ENCODE measurements around the gene ASCL4.
"Not testable (repeated sequence)": the region's sequence is repeated elsewhere in the genome, so short reads cannot be mapped to it uniquely, and the experiment has no call there.

The ASCL4 gene, protein sequence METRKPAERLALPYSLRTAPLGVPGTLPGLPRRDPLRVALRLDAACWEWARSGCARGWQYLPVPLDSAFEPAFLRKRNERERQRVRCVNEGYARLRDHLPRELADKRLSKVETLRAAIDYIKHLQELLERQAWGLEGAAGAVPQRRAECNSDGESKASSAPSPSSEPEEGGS

DNA sequence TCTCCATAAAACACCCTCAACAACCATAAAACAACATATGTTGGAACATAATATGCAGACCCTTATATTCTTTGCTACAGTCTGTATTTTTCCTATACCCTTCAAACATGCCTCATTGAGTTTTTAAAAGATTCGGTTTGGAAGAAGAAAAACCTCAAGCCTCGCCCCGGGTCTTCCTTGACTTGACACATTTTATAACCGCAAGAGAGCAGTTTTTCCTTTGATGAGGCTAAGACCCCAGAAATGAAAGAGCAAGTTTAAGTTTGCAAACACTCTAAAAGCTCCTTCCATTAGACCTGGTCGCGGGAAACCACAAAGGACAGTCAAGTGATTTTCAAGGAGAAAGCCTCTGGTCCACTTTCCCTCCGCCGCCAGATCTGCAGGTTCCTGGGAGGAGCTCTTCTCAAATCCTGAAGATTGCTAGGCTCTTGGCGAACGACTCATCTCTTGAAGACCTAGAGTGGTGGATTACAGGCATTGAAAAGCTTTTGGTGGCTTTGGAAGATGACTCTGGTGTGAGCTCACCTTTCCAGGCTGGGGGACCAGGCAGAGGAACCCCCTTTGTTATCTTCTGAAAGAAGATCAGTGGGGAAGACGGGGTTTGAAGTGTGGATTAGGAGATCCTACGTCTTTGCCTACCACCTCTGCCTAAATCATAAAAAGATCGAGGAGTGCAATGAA is at the start of gene ASCL4:
TSS of gene ASCL4 (plus strand) at position 356 of the 681 bp plus-strand sequence. CDS start 515 bp downstream, outside the sequence.
- no peak for FAIRE-seq

DNA sequence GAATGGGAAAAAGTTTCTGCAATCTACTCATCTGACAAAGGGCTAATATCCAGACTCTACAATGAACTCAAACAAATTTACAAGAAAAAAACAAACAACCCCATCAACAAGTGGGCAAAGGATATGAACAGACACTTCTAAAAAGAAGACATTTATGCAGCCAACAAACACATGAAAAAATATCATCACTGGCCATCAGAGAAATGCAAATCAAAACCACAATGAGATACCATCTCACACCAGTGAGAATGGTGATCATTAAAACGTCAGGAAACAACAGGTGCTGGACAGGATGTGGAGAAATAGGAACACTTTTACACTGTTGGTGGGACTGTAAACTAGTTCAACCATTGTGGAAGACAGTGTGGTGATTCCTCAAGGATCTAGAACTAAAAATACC is 47.2 kb upstream of the ASCL4 start:
- not testable (repeated sequence) for FAIRE-seq

DNA sequence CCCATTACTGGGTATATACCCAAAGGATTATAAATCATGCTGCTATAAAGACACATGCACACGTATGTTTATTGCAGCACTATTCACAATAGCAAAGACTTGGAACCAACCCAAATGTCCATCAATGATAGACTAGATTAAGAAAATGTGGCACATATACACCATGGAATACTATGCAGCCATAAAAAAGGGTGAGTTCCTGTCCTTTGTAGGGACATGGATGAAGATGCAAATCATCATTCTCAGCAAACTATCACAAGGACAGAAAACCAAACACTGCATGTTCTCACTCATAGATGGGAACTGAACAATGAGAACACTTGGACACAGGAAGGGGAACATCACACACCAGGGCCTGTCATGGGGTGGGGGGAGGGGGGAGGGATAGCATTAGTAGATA is 46.8 kb upstream of the ASCL4 start:
- not testable (repeated sequence) for FAIRE-seq

DNA sequence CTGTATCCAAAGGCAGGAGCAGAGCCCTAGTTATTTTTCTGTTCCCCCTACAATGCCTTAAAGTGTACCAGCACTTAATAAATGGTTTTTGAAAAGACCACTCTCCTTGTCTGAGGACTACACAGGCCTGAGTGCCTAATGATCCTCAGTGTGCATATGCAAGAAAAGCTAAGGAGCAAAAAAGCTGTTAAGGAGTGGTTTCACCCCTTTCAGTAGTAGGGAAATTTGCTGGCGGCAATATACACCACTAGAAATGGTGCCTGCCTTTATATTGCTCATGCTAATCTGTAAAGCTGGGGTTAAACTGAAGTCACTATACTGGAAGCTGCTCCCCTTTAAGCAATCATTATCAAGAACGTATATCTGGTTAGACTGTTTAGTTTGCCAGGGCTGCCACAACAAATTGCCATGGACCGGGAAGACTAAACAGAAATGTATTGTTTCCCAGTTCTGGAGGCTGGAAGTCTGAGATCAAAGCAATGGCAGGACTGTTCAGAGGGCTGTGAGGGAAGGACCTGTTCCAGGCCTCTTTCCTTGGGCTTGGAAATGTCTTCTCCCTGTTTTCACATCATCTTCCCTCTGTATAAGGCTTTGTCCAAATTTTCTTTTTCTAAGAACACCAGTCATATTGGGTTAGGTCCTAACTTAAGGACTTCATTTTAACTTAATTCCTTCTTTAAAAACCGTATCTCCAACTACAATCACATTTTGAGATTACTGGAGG is 43.7 kb upstream of the ASCL4 start:
- FAIRE-seq: no peak

DNA sequence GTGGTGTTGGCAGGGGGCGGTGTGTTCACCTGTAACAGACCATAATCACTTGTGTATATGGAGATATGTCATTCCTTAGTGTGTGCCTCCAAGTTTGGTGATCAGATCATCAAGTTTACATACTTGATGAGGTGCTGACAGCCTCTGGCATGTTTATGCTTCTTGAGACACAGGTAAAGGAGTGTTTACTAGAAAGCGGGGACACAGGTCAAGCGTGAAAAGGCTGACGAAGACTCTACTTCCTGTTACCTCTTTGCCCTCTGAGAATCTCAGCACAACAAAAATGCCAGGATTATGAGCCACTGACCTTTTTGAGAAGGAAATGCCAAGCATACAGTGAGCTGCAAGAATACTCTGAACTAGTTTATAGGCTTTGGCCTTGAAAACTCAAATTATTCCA is 43.1 kb upstream of the ASCL4 start:
- no peak for FAIRE-seq

DNA sequence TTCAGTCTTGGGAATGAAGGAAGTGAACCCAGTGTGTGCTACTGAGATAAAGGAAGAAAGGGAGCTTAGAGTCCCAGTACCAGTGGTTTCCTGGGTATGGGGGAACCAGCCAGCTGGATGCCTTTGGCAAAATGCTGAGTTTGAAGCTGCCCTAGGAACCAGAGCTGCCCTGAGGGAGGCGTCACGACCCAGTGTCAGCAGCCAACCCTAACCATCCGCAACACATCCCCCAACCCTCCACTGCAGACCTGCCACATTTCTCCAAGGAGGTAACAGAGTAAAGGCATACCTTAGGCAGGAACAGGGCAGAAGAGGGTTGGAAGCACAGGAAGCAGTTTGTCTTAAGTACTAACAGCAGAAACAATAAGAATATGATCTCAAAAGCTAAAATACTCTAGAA is 42.1 kb upstream of the ASCL4 start:
- FAIRE-seq: no peak

DNA sequence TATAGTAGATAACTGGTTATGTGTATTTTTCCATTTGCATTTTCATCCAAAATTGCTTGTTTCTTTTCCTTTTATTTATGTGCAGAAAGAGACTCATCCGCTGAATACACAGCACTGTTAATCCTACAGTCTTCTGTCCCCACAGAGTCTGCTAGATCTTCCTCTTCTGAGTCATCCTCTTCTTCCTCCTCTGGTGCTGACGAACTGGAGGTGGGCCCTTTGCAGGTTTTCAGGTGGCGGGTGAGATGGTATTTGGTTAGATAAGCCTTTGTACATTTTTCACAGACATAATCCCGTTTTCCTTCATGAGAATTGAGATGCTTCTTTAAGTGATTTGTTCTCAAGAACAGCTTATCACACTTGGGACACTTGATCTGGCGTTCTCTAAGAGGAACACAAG is 40.4 kb upstream of the ASCL4 start:
- no peak for FAIRE-seq

DNA sequence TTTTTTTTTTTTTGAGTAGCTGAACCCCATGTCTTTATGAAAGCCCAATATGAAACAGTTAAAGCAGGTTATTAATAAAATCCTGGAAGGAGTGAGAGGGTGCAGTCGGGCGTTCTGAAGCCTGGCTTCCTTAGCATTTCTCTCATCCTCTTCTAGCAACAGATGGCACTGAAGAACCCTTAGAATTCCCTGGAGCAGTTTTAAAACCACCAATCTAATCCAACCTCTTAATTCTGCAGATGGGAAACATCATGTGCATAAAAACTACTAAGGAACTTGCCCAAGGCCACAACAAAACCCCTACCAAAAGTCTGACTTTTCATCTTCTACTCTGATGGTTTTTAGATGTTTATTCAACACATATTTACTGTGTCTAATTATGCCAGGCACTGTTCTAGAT is 38.7 kb upstream of the ASCL4 start:
- no peak for FAIRE-seq

DNA sequence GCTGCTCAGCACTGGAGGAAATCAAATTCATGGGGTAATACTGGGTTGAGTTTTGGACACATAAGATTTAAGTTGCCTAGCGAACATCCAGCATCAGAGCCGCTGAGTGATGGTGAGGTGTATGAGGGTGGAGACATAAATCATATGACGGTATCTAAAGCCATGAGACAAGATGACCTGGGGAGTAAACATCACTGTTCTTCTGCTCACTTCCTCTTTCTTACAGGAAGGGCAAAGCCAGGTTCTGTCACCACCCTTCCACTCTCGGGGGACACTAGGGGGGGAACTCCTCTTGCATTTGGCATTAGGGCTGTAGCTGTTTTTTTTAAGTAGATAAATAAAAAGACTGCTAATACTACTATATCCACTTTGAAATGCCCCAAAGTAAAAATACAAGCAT is 37.6 kb upstream of the ASCL4 start:
- FAIRE-seq: no peak

DNA sequence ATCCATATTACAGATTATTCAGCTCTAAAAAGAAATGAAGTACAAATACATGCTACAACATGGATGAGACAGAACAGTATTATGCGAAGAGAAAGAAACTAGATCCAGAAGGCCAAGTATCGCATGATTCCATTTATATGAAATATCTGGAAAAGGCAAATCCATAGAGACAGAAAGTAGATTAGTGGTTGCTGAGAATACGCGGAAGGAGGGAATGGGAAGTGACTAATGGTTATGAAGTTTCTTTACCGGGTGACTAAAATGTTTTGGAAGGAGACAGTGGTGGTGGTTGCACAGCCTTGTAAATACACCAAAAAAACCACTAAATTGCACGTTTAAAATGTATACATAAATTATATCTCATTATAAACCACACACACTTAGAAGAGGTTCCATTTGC is 26.0 kb upstream of the ASCL4 start:
- FAIRE-seq: no peak

DNA sequence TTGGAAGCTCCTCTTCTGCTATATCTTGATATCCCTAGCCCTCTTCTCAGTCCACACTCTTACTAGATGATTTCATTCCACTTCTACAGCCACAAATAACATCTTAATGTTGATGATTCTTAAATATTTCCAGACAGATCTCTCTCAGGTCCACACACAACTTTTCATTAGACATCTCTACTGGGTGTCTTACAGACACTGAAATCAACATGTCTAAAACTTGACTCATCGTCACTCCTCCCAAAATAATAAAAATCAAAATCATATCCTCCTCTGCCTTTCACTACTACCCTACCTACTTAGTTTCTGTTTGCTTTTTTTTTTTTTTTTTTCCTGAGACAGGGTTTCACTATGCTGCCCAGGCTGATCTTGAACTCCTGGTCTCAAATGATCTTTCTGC is 25.4 kb upstream of the ASCL4 start:
- FAIRE-seq: no peak

DNA sequence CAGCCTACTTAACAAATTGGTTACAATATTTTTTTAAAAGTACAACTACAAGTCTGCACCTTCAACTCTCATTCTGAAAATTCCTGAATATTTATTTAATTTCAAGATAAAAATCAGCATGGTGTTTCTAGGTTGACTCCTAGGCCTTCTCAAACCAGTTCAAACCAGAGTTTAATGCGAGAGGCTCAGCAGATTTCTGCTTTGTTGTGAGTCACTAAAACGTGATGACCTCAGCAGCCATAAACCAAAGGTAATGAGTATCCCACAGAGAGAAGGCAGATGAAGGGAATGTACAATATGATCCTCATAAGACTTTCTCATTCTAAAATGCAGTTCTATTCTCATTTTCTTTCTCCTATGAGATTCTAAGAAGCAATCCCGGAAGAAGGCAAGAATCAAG is 15.1 kb upstream of the ASCL4 start:
- FAIRE-seq: no peak

DNA sequence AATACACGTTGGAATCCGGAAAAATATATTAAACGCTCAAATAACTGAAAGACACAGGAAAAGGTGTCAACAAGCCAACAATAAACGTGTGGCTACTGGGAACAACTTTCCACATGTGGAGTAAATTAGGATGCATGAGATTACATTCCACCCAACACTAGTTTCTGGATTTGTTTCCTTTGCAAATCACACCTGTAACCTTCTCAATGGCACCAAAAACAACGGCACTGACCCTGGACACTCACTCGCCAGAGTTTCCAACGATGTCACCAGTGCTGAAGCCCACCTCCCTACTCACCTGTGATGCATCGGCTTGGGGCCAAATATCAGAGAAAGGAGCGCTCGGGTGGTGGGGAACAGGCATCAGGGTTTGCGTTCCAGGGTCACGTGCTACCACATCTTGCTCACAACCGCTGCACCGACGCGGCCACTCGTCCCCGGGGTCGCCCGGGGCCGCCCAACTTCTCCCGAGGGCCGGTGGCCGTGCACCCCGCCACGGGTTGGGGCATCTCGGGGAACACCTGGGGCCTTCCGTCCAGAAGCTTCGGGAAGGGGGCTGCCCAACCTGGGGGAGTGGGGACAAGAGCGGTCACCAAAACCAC is 14.2 kb upstream of the ASCL4 start:
- FAIRE-seq: no peak

DNA sequence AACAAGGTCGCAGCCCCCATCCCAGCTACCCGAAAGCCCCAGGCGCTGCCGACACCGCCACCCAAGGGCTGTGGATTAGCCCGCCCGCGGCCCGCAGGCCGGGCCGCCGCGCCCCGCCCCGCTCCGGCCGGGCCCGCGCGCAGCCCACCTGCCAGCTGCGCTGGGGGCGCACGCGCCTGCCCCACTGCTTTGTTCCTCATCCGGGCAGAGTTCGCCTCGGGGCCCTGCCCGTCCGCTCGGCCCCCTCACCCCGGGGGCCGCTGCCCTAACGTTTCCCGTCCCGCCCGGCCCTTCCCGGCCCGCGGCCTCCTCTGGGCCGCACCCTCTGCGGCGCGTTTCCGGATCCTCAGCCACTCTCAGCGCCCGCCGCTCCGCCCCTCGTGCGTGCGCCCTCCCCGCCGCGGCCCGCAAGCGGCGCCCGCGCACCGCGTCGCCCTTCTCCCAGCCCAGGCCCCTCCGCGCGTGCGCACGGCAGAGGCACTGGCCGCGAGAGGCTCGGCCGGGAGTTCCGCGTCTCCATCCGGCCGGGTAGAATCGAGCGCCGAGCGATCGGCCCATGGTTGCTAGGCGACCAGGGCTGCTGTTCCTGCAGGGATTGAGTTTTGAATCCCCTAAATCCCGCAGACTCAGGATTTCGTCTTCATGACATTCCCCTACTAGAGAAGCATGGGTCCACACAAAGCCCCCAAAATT is 13.5 kb upstream of the ASCL4 start, which contains the start of gene PRDM4:
TSS of gene PRDM4 (minus strand) at position 329 of the 693 bp plus-strand sequence. CDS start 622 bp downstream, outside the sequence.
- no peak for FAIRE-seq

DNA sequence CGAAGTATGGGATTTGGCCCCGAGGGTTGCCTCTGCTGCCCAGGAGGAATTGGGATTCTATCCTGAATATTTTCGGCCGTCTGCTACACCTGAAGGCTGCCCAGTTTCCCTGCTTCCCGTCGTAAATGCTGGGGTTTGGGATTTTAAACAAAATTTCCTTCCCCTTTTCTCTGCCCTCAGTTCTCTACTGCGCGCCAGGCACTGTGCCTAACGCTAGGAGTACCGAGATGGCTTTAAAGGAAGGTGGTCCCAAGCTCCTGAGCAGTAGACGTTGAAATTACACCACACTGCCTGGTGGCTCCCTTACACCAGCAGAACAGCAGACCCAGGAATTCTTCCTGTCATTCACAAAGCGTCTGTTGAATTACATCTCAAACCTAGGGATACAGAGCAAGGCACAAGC is 13.0 kb upstream of the ASCL4 start:
- no peak for FAIRE-seq

DNA sequence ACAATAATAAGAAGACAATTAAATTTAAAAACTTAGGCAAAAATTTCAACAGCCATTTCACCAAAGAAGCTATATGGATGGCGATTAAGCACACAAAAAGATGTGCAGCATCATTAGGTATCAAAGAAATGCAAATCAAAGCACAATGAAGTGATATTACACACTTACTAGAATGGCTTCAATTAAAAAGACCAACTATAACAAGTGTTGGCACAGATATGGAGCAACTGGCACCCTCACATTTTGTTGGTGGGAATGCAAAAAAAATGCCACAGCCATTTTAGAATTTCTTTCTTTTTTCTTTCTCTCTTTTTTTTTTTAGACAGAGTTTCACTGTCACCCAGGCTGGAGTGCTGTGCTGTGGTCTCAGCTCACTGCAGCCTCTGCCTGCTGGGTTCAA is 11.6 kb upstream of the ASCL4 start:
- no peak for FAIRE-seq

DNA sequence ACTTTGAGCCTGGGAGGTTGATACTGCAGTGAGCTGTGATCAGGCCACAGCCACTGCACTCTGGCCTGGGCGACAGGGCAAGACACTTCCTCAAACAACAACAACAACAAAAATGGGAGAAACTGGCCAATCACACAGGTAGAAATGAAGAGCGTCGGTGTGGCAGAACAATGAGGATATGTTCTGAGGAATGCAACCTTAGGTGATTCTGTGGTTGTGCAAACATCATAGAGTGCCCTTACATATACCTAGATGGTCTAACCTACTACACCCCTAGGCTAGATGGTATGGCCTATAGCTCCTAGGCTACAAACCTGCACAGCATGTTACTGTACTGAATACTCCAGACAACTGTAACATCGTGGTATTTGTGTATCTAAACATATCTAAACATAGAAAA is 9.9 kb upstream of the ASCL4 start:
- FAIRE-seq: no peak

DNA sequence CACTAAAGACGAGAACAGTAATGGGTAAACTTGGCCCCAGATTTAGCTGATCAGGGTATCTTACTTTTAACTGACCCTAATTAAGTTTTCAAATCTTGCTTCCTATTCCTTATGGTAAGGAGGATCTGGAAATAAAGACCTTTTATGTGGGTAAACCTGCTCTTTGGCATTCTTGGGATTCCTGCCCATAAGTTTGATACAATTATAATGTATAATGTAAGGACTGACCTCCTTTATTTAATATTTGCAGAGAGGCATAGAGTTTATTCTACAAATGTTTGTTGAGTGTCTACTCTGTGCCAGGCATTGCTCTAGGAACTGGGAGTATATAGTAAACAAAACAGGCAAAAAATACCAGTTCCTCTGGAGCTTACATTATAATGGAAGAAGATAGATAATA is 9.2 kb upstream of the ASCL4 start:
- no peak for FAIRE-seq

DNA sequence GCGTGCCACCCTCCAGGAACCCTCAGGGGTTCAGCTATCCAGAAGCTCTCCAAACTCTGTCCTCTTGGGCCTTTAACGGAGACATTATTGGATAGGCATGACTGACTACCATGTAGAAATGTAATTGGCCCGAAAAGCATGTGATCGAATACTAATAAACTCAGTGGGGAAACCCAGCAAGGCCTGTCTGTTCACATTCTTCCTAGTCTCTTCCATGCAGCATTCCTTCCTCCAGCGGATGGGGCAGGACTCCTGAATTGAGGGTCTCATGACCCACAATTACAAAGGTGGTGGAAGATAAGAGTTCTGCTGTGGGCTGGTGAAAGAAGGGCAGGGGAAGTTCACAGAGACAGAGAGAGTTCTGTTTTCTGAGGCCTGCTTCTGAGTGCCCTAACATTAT is 7.0 kb upstream of the ASCL4 start:
- no peak for FAIRE-seq

DNA sequence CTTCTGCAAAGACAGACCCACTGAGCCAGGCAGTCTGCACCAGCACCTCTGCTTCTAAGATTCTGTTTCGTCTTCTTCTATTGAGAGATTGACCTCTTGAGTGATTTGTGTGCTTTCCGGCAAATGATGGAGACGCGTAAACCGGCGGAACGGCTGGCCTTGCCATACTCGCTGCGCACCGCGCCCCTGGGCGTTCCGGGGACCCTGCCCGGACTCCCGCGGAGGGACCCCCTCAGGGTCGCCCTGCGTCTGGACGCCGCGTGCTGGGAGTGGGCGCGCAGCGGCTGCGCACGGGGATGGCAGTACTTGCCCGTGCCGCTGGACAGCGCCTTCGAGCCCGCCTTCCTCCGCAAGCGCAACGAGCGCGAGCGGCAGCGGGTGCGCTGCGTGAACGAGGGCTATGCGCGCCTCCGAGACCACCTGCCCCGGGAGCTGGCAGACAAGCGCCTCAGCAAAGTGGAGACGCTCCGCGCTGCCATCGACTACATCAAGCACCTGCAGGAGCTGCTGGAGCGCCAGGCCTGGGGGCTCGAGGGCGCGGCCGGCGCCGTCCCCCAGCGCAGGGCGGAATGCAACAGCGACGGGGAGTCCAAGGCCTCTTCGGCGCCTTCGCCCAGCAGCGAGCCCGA is 703 bp downstream of the ASCL4 start:
- FAIRE-seq: no peak

DNA sequence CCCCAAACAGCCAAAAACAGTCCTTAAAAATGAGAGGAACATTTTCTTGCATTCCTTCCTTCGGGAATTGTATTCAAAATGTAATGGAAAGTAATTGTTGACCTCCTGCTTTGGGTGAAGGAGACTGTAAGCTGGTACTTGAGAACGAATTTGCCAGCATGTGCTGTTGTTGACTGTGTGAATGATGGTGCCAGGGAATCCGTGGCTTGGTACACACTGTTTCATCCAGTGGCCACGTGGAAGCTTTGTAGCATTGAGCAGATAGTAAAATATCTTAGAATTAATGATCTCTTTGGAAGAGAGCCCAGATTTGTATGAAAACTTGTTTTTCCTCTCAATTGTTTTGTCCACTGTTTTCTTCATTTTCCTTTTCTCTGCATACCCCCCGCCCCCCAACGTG is 1.7 kb downstream of the ASCL4 start:
- no peak for FAIRE-seq

DNA sequence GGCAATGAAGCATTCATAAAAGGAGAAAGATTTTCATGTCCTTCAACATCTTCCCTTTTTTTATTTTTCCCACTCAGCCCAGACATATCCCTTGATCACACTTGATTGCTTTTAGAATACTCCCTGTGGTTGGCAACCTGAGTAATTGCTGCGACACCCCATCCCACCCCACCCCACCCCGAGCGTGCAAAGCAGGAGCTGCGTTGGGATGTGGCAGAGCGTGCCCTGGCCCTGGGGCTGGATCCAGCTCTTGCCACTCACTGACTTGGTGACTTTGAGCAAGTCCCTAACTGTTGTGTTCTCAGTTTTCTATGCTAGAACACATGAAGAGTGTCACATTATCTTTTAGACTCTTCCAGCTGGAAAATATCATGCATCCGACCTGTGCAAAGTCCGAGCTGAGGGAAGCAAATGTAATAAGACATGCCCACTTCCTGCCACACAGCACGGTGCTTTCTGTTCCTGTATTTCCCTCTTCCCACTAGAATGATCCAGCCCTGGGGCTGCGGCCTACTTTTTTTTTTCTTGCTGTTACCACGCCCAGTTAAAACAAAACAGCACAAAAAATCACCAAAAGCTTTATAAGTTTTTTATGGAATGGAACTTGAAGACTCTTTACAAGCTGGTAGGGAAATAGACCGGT is 4.0 kb downstream of the ASCL4 start:
- no peak for FAIRE-seq
